ENCODE measurements around the gene ZNF358. TPM values are rescaled to one million over a fixed set of nuclear protein-coding genes. Genes with fewer than 3 reads are reported as not detected.
A peak's percentile ranks its signal among the peaks of the same experiment; 100 is the strongest.

ZNF358 gene
- total and polyA plus RNA-seq, 2 of the 13 experiments (the other 11 are each of a cell fraction or from before 2014, with no cell fraction given): 9.1 to 37.0 TPM

- 0 out of 2 replicates have a peak, but pooled peaks have one; percentile 30 for TF ChIP-seq ZNF761 (CRISPR knock-in tag; conservative IDR thresholded peaks at IDR 0.05)
- TF ChIP-seq THAP11 (CRISPR knock-in tag; IDR thresholded peaks at IDR 0.05): peak; percentile 51; the same call in 1 of the 2 replicates
- TF ChIP-seq YEATS2 (CRISPR knock-in tag; IDR thresholded peaks at IDR 0.05; ENCODE audit: borderline replicate concordance): peak; percentile 33; the same call in 1 of the 2 replicates
- TF ChIP-seq, protein P1, sequence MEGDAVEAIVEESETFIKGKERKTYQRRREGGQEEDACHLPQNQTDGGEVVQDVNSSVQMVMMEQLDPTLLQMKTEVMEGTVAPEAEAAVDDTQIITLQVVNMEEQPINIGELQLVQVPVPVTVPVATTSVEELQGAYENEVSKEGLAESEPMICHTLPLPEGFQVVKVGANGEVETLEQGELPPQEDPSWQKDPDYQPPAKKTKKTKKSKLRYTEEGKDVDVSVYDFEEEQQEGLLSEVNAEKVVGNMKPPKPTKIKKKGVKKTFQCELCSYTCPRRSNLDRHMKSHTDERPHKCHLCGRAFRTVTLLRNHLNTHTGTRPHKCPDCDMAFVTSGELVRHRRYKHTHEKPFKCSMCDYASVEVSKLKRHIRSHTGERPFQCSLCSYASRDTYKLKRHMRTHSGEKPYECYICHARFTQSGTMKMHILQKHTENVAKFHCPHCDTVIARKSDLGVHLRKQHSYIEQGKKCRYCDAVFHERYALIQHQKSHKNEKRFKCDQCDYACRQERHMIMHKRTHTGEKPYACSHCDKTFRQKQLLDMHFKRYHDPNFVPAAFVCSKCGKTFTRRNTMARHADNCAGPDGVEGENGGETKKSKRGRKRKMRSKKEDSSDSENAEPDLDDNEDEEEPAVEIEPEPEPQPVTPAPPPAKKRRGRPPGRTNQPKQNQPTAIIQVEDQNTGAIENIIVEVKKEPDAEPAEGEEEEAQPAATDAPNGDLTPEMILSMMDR (CRISPR knock-in tag; IDR thresholded peaks at IDR 0.05): peak; percentile 57
- peak; percentile 12; the same call in 1 of the 2 replicates for TF ChIP-seq HDAC2 (CRISPR knock-in tag; IDR thresholded peaks at IDR 0.05)
- peak; percentile 43; the same call in 1 of the 2 replicates for TF ChIP-seq NCOA2 (CRISPR knock-in tag; IDR thresholded peaks at IDR 0.05)
- no peak for TF ChIP-seq SOX13 (IDR thresholded peaks at IDR 0.05)
- TF ChIP-seq SOX13 (CRISPR knock-in tag; conservative IDR thresholded peaks at IDR 0.05 in 1 of 2, IDR thresholded peaks at IDR 0.05 in 1 of 2): no peak; a peak in 1 of 4 replicates
- TF ChIP-seq HNRNPK (IDR thresholded peaks at IDR 0.05; ENCODE audit: low read depth, low read length, poor library complexity, severe bottlenecking): peak; percentile 38
- no peak; the same call in 1 of the 2 replicates for TF ChIP-seq ZSCAN21 (CRISPR knock-in tag; IDR thresholded peaks at IDR 0.05; ENCODE audit: borderline replicate concordance)
- peak; percentile 59 for TF ChIP-seq FOXO1 (CRISPR knock-in tag; IDR thresholded peaks at IDR 0.05)
- TF ChIP-seq ZMYM2 (CRISPR knock-in tag; IDR thresholded peaks at IDR 0.05): peak; percentile 9; the same call in 1 of the 2 replicates
- TF ChIP-seq KAT8 (CRISPR knock-in tag; IDR thresholded peaks at IDR 0.05): peak; percentile 51
- TF ChIP-seq, protein P2, sequence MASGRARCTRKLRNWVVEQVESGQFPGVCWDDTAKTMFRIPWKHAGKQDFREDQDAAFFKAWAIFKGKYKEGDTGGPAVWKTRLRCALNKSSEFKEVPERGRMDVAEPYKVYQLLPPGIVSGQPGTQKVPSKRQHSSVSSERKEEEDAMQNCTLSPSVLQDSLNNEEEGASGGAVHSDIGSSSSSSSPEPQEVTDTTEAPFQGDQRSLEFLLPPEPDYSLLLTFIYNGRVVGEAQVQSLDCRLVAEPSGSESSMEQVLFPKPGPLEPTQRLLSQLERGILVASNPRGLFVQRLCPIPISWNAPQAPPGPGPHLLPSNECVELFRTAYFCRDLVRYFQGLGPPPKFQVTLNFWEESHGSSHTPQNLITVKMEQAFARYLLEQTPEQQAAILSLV (CRISPR knock-in tag; IDR thresholded peaks at IDR 0.05; ENCODE audit: borderline replicate concordance): peak; percentile 62; the same call in 1 of the 2 replicates
- TF ChIP-seq SP4 (CRISPR knock-in tag; IDR thresholded peaks at IDR 0.05): no peak
- TF ChIP-seq ZNF775 (CRISPR knock-in tag; IDR thresholded peaks at IDR 0.05; ENCODE audit: borderline replicate concordance): no peak
- TF ChIP-seq, protein P3, sequence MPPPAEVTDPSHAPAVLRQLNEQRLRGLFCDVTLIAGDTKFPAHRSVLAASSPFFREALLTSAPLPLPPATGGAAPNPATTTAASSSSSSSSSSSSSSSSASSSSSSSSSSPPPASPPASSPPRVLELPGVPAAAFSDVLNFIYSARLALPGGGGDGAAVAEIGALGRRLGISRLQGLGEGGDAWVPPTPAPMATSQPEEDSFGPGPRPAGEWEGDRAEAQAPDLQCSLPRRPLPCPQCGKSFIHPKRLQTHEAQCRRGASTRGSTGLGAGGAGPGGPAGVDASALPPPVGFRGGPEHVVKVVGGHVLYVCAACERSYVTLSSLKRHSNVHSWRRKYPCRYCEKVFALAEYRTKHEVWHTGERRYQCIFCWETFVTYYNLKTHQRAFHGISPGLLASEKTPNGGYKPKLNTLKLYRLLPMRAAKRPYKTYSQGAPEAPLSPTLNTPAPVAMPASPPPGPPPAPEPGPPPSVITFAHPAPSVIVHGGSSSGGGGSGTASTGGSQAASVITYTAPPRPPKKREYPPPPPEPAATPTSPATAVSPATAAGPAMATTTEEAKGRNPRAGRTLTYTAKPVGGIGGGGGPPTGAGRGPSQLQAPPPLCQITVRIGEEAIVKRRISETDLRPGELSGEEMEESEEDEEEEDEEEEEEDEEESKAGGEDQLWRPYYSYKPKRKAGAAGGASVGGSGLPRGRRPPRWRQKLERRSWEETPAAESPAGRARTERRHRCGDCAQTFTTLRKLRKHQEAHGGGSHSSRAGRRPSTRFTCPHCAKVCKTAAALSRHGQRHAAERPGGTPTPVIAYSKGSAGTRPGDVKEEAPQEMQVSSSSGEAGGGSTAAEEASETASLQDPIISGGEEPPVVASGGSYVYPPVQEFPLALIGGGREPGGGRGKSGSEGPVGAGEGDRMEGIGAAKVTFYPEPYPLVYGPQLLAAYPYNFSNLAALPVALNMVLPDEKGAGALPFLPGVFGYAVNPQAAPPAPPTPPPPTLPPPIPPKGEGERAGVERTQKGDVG (CRISPR knock-in tag; IDR thresholded peaks at IDR 0.05; ENCODE audit: borderline replicate concordance): peak; percentile 40; the same call in 1 of the 2 replicates
- TF ChIP-seq ZMYM4 (CRISPR knock-in tag; IDR thresholded peaks at IDR 0.05): 0 out of 2 replicates have a peak, but pooled peaks have one; percentile 8
- TF ChIP-seq ZBTB38 (CRISPR knock-in tag; IDR thresholded peaks at IDR 0.05): peak; percentile 49; the same call in 1 of the 2 replicates
- no peak for TF ChIP-seq ZSCAN25 (CRISPR knock-in tag; IDR thresholded peaks at IDR 0.05)
- 0 out of 2 replicates have a peak, but pooled peaks have one; percentile 34 for TF ChIP-seq POLR2G (IDR thresholded peaks at IDR 0.05; ENCODE audit: low read depth, low read length)
- TF ChIP-seq TFDP2 (CRISPR knock-in tag; IDR thresholded peaks at IDR 0.05): peak; percentile 34; the same call in 1 of the 2 replicates
Observed at GRCh38 chr19:7494416-7495098, 21.3 kb upstream of the ZNF358 start (continued).

Measured in HepG2 (cell line).